ENCODE results near the gene TMEM74B. TPM values are rescaled to one million over a fixed set of nuclear protein-coding genes. Genes with fewer than 3 reads are reported as not detected.
"Not testable (repeated sequence)": the region's sequence is repeated elsewhere in the genome, so short reads cannot be mapped to it uniquely, and the experiment has no call there.

Gene TMEM74B
- total RNA-seq, 2 experiments from 2014 or later = not detected

DNA sequence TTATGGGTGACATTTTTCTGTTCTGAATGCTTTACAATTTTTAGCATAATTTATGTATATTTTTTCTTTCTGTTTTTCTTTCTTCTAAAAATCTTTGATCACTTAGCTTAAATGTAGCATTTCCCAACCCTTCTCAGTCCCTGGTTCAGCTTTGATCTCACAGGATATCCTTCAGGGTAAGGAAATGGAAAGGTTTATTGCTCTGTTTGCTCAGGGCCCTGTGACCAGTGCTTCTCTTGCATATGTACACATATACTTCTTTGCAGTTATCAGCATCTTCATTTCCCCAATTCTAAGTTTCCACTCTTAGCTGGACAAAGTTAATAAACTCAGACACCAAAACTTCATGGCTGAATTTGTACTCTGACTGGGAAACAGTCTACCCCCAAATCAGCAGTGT lies 30.6 kb downstream of the TMEM74B start:
- BruUV-seq (replicated peaks) = no TSS peak
- Histone ChIP-seq H3K4me2 (ENCODE audit: low read length) (no peak overlapping the region), H4K20me1 (ENCODE audit: insufficient read depth, low read length) (no peaks in the 10 kb centered on the region), H3K4me3 (ENCODE audit: low read depth, low read length, poor library complexity, severe bottlenecking) (no peak overlapping the region), H3K79me2 (ENCODE audit: insufficient read depth, low read depth, low read length) (no peaks in the 10 kb centered on the region), H3K4me1 (ENCODE audit: insufficient read depth, low read length, poor library complexity, severe bottlenecking) (no peaks in the 10 kb centered on the region), H3K27ac (ENCODE audit: low read depth, low read length, poor library complexity, severe bottlenecking) (no peak overlapping the region), H3K9me3 (ENCODE audit: low read length) (no peaks in the 10 kb centered on the region), H2AFZ (ENCODE audit: low read length) (no peak overlapping the region), H3K36me3 (ENCODE audit: insufficient read depth, low read length) (peaks cover 77% of the 10 kb centered on the region), H3K9me2 (ENCODE audit: insufficient read depth, low read length) (no peaks in the 10 kb centered on the region)
- no peak for TF ChIP-seq EZH2phosphoT487 (IDR thresholded peaks at IDR 0.05; ENCODE audit: borderline replicate concordance, low read depth, low read length)
- TF ChIP-seq, protein P1, sequence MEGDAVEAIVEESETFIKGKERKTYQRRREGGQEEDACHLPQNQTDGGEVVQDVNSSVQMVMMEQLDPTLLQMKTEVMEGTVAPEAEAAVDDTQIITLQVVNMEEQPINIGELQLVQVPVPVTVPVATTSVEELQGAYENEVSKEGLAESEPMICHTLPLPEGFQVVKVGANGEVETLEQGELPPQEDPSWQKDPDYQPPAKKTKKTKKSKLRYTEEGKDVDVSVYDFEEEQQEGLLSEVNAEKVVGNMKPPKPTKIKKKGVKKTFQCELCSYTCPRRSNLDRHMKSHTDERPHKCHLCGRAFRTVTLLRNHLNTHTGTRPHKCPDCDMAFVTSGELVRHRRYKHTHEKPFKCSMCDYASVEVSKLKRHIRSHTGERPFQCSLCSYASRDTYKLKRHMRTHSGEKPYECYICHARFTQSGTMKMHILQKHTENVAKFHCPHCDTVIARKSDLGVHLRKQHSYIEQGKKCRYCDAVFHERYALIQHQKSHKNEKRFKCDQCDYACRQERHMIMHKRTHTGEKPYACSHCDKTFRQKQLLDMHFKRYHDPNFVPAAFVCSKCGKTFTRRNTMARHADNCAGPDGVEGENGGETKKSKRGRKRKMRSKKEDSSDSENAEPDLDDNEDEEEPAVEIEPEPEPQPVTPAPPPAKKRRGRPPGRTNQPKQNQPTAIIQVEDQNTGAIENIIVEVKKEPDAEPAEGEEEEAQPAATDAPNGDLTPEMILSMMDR (conservative IDR thresholded peaks at IDR 0.05; ENCODE audit: low read length) = no peak
- intact Hi-C loops (cut with micrococcal nuclease; ENCODE audit: unreplicated experiment) = no loop called here
- CTCF ChIA-PET (ENCODE audit: unreplicated experiment) = no interaction called here
- no peak for DNase-seq (ENCODE audit: low spot score)
- POLR2A ChIA-PET = no interaction called here

DNA sequence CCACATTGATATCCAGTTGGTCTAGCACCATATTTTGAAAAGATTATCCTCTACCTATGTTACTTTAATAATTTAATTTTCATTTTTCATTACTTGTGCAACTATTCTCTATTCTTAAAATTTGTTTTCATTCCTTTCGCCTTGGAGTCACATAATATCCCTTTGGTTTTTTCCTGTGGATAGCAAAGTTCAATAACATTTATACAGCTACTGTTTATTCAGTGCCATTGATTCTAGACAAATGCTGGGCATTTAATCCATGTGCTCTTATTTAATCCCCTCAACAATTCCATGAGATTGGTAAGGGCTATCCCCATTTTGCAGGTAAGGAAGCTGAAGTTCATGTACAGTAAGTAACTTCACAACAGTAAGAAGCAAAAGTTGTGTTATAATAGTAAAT lies 33.8 kb downstream of the TMEM74B start:
- no TSS peak for BruUV-seq (replicated peaks)
- Histone ChIP-seq H3K4me1 (ENCODE audit: insufficient read depth, low read length, poor library complexity, severe bottlenecking) (no peaks in the 10 kb centered on the region), H3K9me2 (ENCODE audit: insufficient read depth, low read length) (no peaks in the 10 kb centered on the region), H3K36me3 (ENCODE audit: insufficient read depth, low read length) (peaks cover 100% of the 10 kb centered on the region), H3K79me2 (ENCODE audit: insufficient read depth, low read depth, low read length) (no peaks in the 10 kb centered on the region), H3K9me3 (ENCODE audit: low read length) (no peaks in the 10 kb centered on the region), H3K27ac (ENCODE audit: low read depth, low read length, poor library complexity, severe bottlenecking) (no peak overlapping the region), H2AFZ (ENCODE audit: low read length) (no peak overlapping the region), H3K4me2 (ENCODE audit: low read length) (no peak overlapping the region), H4K20me1 (ENCODE audit: insufficient read depth, low read length) (no peaks in the 10 kb centered on the region), H3K4me3 (ENCODE audit: low read depth, low read length, poor library complexity, severe bottlenecking) (no peak overlapping the region)
- POLR2A ChIA-PET = no interaction called here
- intact Hi-C loops (cut with micrococcal nuclease; ENCODE audit: unreplicated experiment) = no loop called here
- no peak for DNase-seq (ENCODE audit: low spot score)
- CTCF ChIA-PET (ENCODE audit: unreplicated experiment) = no interaction called here
- TF ChIP-seq, protein P1 (conservative IDR thresholded peaks at IDR 0.05; ENCODE audit: low read length) = no peak
- no peak for TF ChIP-seq EZH2phosphoT487 (IDR thresholded peaks at IDR 0.05; ENCODE audit: borderline replicate concordance, low read depth, low read length)

DNA sequence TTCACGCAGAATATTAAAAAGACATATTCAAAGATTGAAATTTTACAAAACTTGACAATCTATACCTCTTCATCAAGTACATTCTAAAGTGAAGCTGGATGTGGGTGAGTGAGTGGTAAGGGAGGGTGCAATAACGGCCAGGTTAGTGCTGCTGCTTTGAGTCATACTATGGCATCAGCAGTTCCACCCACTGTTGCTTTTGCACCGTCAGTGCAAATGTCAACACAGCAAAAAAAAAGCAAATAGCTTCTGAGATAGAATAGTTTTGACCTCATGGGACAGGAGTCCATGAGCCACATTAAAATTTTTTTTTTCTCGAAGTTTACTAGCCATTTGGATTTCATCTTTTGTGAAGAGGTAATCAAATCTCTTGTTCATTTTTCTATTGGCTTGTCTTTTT lies 34.6 kb downstream of the TMEM74B start:
- Histone ChIP-seq H3K9me2 (ENCODE audit: insufficient read depth, low read length) (no peaks in the 10 kb centered on the region), H3K79me2 (ENCODE audit: insufficient read depth, low read depth, low read length) (no peaks in the 10 kb centered on the region), H4K20me1 (ENCODE audit: insufficient read depth, low read length) (no peaks in the 10 kb centered on the region), H3K36me3 (ENCODE audit: insufficient read depth, low read length) (peaks cover 96% of the 10 kb centered on the region), H3K27ac (ENCODE audit: low read depth, low read length, poor library complexity, severe bottlenecking) (no peak overlapping the region), H3K4me1 (ENCODE audit: insufficient read depth, low read length, poor library complexity, severe bottlenecking) (no peaks in the 10 kb centered on the region), H3K4me3 (ENCODE audit: low read depth, low read length, poor library complexity, severe bottlenecking) (no peak overlapping the region), H3K4me2 (ENCODE audit: low read length) (no peak overlapping the region), H2AFZ (ENCODE audit: low read length) (no peak overlapping the region), H3K9me3 (ENCODE audit: low read length) (no peaks in the 10 kb centered on the region)
- no peak for DNase-seq (ENCODE audit: low spot score)
- POLR2A ChIA-PET = no interaction called here
- CTCF ChIA-PET (ENCODE audit: unreplicated experiment) = interaction anchor here (0.6 kb wide), 1 partner anchor 227 kb away, joined by 5 read pairs; no protein-coding TSS in a partner anchor
- intact Hi-C loops (cut with micrococcal nuclease; ENCODE audit: unreplicated experiment) = no loop called here
- BruUV-seq (replicated peaks) = no TSS peak
- TF ChIP-seq EZH2phosphoT487 (IDR thresholded peaks at IDR 0.05; ENCODE audit: borderline replicate concordance, low read depth, low read length) = no peak
- TF ChIP-seq, protein P1 (conservative IDR thresholded peaks at IDR 0.05; ENCODE audit: low read length) = no peak

DNA sequence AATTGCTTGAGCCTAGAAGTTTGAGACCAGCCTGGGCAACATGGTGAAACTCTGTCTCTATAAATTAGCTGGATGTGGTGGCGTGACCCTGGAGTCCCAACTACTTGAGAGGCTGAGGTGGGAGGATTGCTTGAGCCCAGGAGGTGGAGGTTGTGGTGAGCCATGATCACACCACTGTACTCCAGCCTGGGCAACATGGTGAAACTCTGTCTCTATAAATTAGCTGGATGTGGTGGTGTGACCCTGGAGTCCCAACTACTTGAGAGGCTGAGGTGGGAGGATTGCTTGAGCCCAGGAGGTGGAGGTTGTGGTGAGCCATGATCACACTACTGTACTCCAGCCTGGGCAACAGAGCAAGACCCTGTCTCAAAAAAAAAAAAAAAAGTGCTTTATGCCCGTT lies 35.0 kb downstream of the TMEM74B start:
- H4K20me1 ChIP-seq (ENCODE audit: insufficient read depth, low read length); H3K27ac ChIP-seq (ENCODE audit: low read depth, low read length, poor library complexity, severe bottlenecking); H3K4me1 ChIP-seq (ENCODE audit: insufficient read depth, low read length, poor library complexity, severe bottlenecking); H3K9me3 ChIP-seq (ENCODE audit: low read length); BruUV-seq (replicated peaks); POLR2A ChIA-PET; H2AFZ ChIP-seq (ENCODE audit: low read length); H3K79me2 ChIP-seq (ENCODE audit: insufficient read depth, low read depth, low read length); H3K4me2 ChIP-seq (ENCODE audit: low read length); H3K4me3 ChIP-seq (ENCODE audit: low read depth, low read length, poor library complexity, severe bottlenecking); intact Hi-C loops (cut with micrococcal nuclease; ENCODE audit: unreplicated experiment); CTCF ChIA-PET (ENCODE audit: unreplicated experiment); DNase-seq (ENCODE audit: low spot score); H3K9me2 ChIP-seq (ENCODE audit: insufficient read depth, low read length): not testable (repeated sequence)
- H3K36me3 ChIP-seq (ENCODE audit: insufficient read depth, low read length) = peaks cover 93% of the 10 kb centered on the region

Measured in OCI-LY7 (cell line).